ENCODE measurements around the gene CDH12.

- TF ChIP-seq CTCF (IDR thresholded peaks at IDR 0.05) (no peak), POLR2A (IDR thresholded peaks at IDR 0.05) (no peak)
These were observed 372.8 kb downstream of the CDH12 start for GRCh38 chr5:22480305-22480704.

Measured in lower leg skin (tissue), 3 donors.